ENCODE data around the gene UBE4B.
"Not testable (repeated sequence)": the region's sequence is repeated elsewhere in the genome, so short reads cannot be mapped to it uniquely, and the experiment has no call there.

The UBE4B gene

GRCh38 chr1:10208537-10208936 lies 175.8 kb downstream of the UBE4B start:
- no peak for DNase-seq

GRCh38 chr1:10209590-10209904 lies 176.8 kb downstream of the UBE4B start:
- DNase-seq: no peak

GRCh38 chr1:10209905-10210810 lies 177.4 kb downstream of the UBE4B start, which contains the start of gene KIF1B:
TSS of gene KIF1B (plus strand) at chr1:10210570. CDS start at chr1:10232329, 21,759 bp downstream.
- DNase-seq: peak; percentile 79 to 100 (median 96)

GRCh38 chr1:10210841-10211804 lies 178.4 kb downstream of the UBE4B start:
- peak; percentile 35 to 96 (median 86) for DNase-seq

- peak in 19 of 56 donors; percentile 35 to 77 (median 67) for DNase-seq
Measured at GRCh38 chr1:10211805-10212410, 179.2 kb downstream of the UBE4B start.

- DNase-seq: no peak
Measured at GRCh38 chr1:10212476-10212875, 179.7 kb downstream of the UBE4B start.

GRCh38 chr1:10213186-10213705 lies 180.5 kb downstream of the UBE4B start:
- peak in 1 of 56 donors; percentile 12 for DNase-seq

- DNase-seq: no peak
Measured at GRCh38 chr1:10216090-10216749, 183.5 kb downstream of the UBE4B start.

GRCh38 chr1:10217748-10218441 lies 185.1 kb downstream of the UBE4B start:
- DNase-seq: peak in 6 of 56 donors; percentile 6 to 45 (median 12)

- DNase-seq: no peak
Measured at GRCh38 chr1:10220200-10220599, 187.4 kb downstream of the UBE4B start.

- DNase-seq: not testable (repeated sequence)
Measured at GRCh38 chr1:10220657-10221056, 187.9 kb downstream of the UBE4B start.

GRCh38 chr1:10225573-10225972 lies 192.8 kb downstream of the UBE4B start:
- no peak for DNase-seq

- no peak for DNase-seq
Measured at GRCh38 chr1:10228528-10228927, 195.8 kb downstream of the UBE4B start.

GRCh38 chr1:10229903-10230302 lies 197.1 kb downstream of the UBE4B start:
- DNase-seq: no peak
